Measurements from ENCODE around the gene VPS37D. TPM values are rescaled to one million over a fixed set of nuclear protein-coding genes. Genes with fewer than 3 reads are reported as not detected.

The VPS37D gene
- total RNA-seq, 1 experiment from 2014 or later: 0.85 TPM

GRCh38 chr7:73628504-73628903, 39.1 kb upstream of the VPS37D start:
- H2BK5ac ChIP-seq (ENCODE audit: insufficient read length, low read length): no peak overlapping the region
- peaks cover 5% of the 10 kb centered on the region for H3K23me2 ChIP-seq (ENCODE audit: insufficient read length, low read depth, low read length, poor library complexity, severe bottlenecking)
- Mint-ChIP-seq H3K36me3 (ENCODE audit: insufficient read depth in 1 of 3, low read depth in 3 of 3) (no peaks in the 10 kb centered on the region), H3K27me3 (ENCODE audit: low read depth) (peaks cover 65% of the 10 kb centered on the region), H3K9me3 (no peaks in the 10 kb centered on the region; a peak in 1 of 5 replicates), H3K4me1 (peaks cover 0 to 19% of the 10 kb centered on the region in 2 experiments; a peak in 2 of 4 replicates), H3K4me3 (no peak overlapping the region; a peak in 1 of 5 replicates), H3K27ac (no peak overlapping the region)
- no peak overlapping the region for H4K5ac ChIP-seq (ENCODE audit: insufficient read length, low read depth, low read length)
- H3K9ac ChIP-seq (ENCODE audit: extremely low read depth, insufficient read length, low read length): no peak overlapping the region
- H4K8ac ChIP-seq (replicated peaks; ENCODE audit: insufficient read length, low read depth, low read length): no peak overlapping the region
- H3K79me1 ChIP-seq (ENCODE audit: insufficient read depth, low read depth, low read length, poor library complexity, severe bottlenecking): no peaks in the 10 kb centered on the region
- H2BK12ac ChIP-seq (ENCODE audit: insufficient read length, low read depth, low read length): no peak overlapping the region
- no peak for DNase-seq
- no peaks in the 10 kb centered on the region; the same call in 1 of the 2 replicates for H3K4me1 ChIP-seq (ENCODE audit: insufficient read depth, low read length)
- H3T11ph ChIP-seq (ENCODE audit: low read length): no peak overlapping the region
- H2AK5ac ChIP-seq (ENCODE audit: insufficient read length, low read length): no peak overlapping the region
- no peak overlapping the region for H2AFZ ChIP-seq (ENCODE audit: low read length)
- H3K18ac ChIP-seq (ENCODE audit: insufficient read length, low read depth, low read length): no peak overlapping the region
- H3K4ac ChIP-seq (ENCODE audit: low read depth, low read length): no peak overlapping the region
- no peak overlapping the region for H4K91ac ChIP-seq (ENCODE audit: insufficient read length, low read depth, low read length)
- H3K79me2 ChIP-seq (ENCODE audit: insufficient read depth, low read length): no peaks in the 10 kb centered on the region
- no peak overlapping the region for H3K56ac ChIP-seq (ENCODE audit: insufficient read length, low read depth, low read length)
- TF ChIP-seq CTCF (conservative IDR thresholded peaks at IDR 0.05): no peak
- H3K27me3 ChIP-seq (ENCODE audit: insufficient read depth, low read length): no peaks in the 10 kb centered on the region
- H2BK15ac ChIP-seq (ENCODE audit: low read depth, low read length): no peak overlapping the region
- H3K4me2 ChIP-seq (ENCODE audit: insufficient read depth, insufficient read length, low read length): no peak overlapping the region
- H2BK120ac ChIP-seq (ENCODE audit: low read depth, low read length, poor library complexity, severe bottlenecking): no peak overlapping the region
- no peaks in the 10 kb centered on the region for H4K20me1 ChIP-seq (ENCODE audit: control insufficient read depth, insufficient read depth, insufficient read length)
- WGBS (ENCODE audit: extremely low coverage, insufficient read length, low lambda C conversion rate): no CpG with 5 or more reads among the region's 4 CpGs
- no peak overlapping the region for H3K23ac ChIP-seq (ENCODE audit: insufficient read length, low read depth, low read length)
- H3K14ac ChIP-seq (ENCODE audit: insufficient read depth, low read length): no peak overlapping the region
- H2BK20ac ChIP-seq (ENCODE audit: low read depth, low read length, poor library complexity, severe bottlenecking): no peak overlapping the region
- no peaks in the 10 kb centered on the region for H3K9me3 ChIP-seq (ENCODE audit: control insufficient read depth, low read depth, low read length)
- no peak overlapping the region for H3K27ac ChIP-seq (ENCODE audit: insufficient read length, low read depth, low read length)

All from H9 (cell line).